Islet precursor cell (in vitro differentiated cells): ENCODE results near the gene PEX19.

ENCODE experiments used
- DNase-seq: peaks from one replicate; pipeline ENCODE4 v3.0.0-alpha.2; 2018

PEX19 gene

DNA sequence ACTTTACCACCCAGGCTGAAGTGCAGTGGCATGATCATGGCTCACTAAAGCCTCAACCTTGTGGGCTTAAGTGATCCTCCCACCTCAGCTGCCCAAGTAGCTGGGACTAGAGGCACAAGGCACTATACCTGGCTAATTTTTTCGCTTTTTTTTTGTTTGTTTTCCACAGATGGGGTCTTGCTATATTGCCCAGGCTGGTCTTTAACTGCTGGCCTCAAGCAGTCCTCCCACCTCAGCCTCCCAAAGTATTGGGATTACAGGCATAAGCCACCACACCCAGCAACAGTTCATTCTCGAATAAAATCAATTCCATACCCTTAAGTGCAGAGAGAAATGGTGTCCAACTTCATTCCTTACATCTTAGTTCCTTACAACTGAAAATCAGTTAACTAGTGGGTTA, 47.4 kb downstream of the PEX19 start:
- no peak for DNase-seq

DNA sequence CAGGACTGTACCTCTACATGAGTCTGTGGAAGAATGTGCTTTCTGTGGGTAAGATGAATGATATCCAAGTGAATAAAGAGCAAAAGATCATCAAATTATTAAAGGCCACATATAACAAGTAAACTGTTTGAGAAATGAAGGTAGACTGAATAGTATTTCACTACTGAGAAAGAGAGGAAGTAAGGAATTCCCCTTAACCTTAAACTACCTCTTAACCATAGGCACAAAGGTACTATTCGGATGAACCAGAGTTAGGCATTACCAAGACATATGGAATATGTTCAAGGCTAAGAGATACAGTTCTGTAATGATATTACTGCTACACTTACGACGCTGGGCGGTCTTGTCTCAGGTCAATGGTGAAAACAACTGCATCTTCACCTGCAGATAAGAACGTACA, 48.1 kb downstream of the PEX19 start:
- DNase-seq: no peak

DNA sequence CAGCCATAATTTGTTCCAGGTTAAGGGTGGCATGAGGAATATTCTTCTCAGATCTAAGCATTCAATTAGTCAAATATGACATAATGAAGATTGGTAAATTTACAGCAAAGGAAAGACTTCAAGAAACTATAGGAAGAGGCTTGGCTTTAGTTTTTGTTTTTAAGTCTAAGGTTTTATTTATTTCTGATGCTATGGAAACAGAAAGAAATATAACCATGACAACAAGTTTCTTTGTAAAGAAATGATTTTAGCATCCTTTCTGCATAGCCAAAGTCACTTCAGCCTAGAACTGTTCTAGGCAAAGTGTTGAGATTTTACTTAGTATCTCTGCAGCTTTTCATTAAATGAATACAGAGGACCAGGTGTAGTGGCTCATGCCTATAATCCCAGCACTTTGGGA, 52.0 kb downstream of the PEX19 start:
- DNase-seq: no peak

DNA sequence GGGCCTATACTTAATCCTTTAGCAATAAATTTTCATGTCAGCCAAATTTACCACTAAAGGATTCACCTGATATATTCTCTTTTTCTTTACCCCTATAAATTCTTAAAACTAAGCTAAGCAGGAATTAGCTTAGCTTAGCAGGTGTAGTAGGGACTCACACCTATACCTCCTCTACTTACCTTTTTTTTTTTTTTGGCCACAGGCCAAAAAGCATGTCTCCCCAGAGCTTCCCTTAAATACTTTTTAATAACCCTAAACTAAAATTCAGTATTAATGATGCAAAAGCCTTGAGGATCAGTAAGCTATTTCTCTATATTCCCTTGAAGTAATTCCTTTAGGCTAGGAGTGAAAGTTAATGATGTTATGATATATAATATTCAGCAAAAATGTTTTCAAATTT, 56.5 kb downstream of the PEX19 start:
- no peak for DNase-seq

DNA sequence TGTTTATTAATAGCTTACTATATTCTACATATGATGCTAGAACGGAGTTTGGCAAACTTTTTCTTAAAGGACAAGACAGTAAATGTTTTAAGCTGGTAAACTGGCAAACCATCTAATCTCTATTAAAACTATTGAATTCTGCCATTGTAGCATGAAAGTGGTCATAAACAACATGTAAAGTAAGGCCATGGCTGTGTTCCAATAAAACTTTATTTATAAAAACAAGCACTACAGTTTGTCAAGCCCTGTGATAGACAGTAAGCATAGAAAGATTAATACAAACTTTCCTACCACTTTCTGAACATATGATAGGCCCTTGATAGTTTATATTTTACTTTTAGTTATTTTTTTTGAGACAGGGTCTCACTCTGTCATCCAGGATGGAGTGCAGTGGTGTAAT, 57.4 kb downstream of the PEX19 start:
- DNase-seq: no peak

DNA sequence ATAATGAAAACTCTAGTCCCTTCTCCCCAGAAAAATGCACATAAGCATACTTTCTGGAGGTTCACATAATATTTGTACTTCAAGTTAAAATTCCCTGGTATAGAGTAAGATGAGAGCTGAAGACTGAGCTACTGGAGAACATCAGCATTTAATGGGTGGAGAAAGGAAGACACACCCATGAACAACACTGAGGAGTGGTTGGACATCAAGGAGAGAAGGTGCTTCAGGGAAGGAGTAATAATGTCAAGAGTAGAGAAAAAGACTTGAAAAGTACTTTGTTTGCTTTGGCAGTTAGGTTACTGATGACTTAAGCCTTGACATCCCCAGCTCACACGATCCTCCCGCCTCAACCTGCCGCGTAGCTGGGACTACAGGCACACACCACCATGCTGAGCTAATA, 57.9 kb downstream of the PEX19 start:
- DNase-seq: no peak
